ENCODE results near the gene MRS2.

DNA sequence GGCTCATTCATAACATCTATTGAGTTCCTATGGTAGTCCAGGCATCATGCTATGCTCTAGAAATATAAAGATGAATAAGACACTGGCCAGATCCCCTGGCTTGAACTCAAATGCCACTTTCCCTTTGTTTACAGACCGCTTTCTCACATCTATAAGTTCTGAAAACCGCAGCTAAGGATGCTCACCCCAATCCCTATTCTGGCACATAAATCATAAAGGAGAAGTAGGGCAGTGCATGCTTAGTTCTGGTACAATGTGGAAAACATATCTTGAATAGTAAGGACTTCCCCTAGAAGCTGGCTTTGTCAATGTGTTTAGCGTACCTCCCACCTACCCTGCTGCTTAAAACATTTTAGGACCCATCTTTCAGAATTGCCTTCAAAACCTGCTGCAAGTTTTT is 26.4 kb downstream of the MRS2 start:
- TF ChIP-seq, protein P1, sequence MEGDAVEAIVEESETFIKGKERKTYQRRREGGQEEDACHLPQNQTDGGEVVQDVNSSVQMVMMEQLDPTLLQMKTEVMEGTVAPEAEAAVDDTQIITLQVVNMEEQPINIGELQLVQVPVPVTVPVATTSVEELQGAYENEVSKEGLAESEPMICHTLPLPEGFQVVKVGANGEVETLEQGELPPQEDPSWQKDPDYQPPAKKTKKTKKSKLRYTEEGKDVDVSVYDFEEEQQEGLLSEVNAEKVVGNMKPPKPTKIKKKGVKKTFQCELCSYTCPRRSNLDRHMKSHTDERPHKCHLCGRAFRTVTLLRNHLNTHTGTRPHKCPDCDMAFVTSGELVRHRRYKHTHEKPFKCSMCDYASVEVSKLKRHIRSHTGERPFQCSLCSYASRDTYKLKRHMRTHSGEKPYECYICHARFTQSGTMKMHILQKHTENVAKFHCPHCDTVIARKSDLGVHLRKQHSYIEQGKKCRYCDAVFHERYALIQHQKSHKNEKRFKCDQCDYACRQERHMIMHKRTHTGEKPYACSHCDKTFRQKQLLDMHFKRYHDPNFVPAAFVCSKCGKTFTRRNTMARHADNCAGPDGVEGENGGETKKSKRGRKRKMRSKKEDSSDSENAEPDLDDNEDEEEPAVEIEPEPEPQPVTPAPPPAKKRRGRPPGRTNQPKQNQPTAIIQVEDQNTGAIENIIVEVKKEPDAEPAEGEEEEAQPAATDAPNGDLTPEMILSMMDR (IDR thresholded peaks at IDR 0.05), result no peak
- TF ChIP-seq, protein P2, sequence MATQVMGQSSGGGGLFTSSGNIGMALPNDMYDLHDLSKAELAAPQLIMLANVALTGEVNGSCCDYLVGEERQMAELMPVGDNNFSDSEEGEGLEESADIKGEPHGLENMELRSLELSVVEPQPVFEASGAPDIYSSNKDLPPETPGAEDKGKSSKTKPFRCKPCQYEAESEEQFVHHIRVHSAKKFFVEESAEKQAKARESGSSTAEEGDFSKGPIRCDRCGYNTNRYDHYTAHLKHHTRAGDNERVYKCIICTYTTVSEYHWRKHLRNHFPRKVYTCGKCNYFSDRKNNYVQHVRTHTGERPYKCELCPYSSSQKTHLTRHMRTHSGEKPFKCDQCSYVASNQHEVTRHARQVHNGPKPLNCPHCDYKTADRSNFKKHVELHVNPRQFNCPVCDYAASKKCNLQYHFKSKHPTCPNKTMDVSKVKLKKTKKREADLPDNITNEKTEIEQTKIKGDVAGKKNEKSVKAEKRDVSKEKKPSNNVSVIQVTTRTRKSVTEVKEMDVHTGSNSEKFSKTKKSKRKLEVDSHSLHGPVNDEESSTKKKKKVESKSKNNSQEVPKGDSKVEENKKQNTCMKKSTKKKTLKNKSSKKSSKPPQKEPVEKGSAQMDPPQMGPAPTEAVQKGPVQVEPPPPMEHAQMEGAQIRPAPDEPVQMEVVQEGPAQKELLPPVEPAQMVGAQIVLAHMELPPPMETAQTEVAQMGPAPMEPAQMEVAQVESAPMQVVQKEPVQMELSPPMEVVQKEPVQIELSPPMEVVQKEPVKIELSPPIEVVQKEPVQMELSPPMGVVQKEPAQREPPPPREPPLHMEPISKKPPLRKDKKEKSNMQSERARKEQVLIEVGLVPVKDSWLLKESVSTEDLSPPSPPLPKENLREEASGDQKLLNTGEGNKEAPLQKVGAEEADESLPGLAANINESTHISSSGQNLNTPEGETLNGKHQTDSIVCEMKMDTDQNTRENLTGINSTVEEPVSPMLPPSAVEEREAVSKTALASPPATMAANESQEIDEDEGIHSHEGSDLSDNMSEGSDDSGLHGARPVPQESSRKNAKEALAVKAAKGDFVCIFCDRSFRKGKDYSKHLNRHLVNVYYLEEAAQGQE (IDR thresholded peaks at IDR 0.05; ENCODE audit: insufficient read depth in 1 of 2, low read depth in 2 of 2, low read length in 1 of 2), result no peak
- no peak for TF ChIP-seq POLR2AphosphoS5 (IDR thresholded peaks at IDR 0.05; ENCODE audit: low read depth, low read length)
- TF ChIP-seq SIN3A (IDR thresholded peaks at IDR 0.05; ENCODE audit: borderline replicate concordance, insufficient read depth, low read depth, low read length), result no peak
- TF ChIP-seq TCF7L2 (IDR thresholded peaks at IDR 0.05; ENCODE audit: low read depth, low read length), result no peak
